ENCODE data around the gene ZBTB11.
"Not testable (repeated sequence)": the region's sequence is repeated elsewhere in the genome, so short reads cannot be mapped to it uniquely, and the experiment has no call there.

The ZBTB11 gene

GRCh38 chr3:101631098-101631796 lies 45.7 kb downstream of the ZBTB11 start:
- Mint-ChIP-seq H3K27me3 (no peaks in the 10 kb centered on the region), H3K27ac (no peak overlapping the region), H3K4me3 (no peak overlapping the region), H3K4me1 (peaks cover 2 to 6% of the 10 kb centered on the region in 2 donors), H3K36me3 (no peaks in the 10 kb centered on the region), H3K9me3 (no peaks in the 10 kb centered on the region)
- no peak for ATAC-seq (replicated peaks)
- no peak for DNase-seq

DNA sequence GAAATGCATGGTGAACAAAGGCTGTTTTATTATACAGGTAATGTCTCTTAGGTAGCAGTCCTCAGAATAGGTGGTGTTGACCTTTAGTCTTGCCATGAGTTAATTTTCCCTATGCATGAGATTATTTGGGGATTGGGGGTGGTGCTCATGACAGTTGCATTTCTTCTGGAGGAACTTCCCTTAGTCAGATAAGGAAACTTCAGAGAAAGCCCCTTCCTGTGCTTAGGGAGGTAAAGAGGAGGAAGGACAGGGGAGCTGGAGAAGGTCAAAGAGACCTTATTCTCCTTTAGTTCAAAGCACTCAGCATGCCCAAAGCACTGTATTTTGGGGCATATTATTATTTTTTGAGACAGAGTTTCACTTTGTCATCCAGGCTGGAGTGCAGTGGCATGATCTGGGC lies 47.7 kb downstream of the ZBTB11 start:
- DNase-seq: no peak
- H3K4me1 Mint-ChIP-seq: peaks cover 2 to 4% of the 10 kb centered on the region in 2 donors
- peaks cover 5% of the 10 kb centered on the region in 2 donors for H3K9me3 Mint-ChIP-seq
- H3K4me3 Mint-ChIP-seq: no peak overlapping the region
- no peaks in the 10 kb centered on the region for H3K27me3 Mint-ChIP-seq
- no peak for ATAC-seq (replicated peaks)
- no peak overlapping the region for H3K27ac Mint-ChIP-seq
- peaks cover 6 to 8% of the 10 kb centered on the region in 2 donors for H3K36me3 Mint-ChIP-seq

- peaks cover 8 to 11% of the 10 kb centered on the region in 2 donors for H3K36me3 Mint-ChIP-seq
- no peaks in the 10 kb centered on the region for H3K27me3 Mint-ChIP-seq
- DNase-seq: no peak
- H3K9me3 Mint-ChIP-seq: peaks cover 5% of the 10 kb centered on the region in 2 donors
- no peak overlapping the region for H3K27ac Mint-ChIP-seq
- ATAC-seq (replicated peaks): no peak
- H3K4me1 Mint-ChIP-seq: peaks cover 2 to 4% of the 10 kb centered on the region in 2 donors
- no peak overlapping the region for H3K4me3 Mint-ChIP-seq
These were observed 51.1 kb downstream of the ZBTB11 start for GRCh38 chr3:101625879-101626278.

DNA sequence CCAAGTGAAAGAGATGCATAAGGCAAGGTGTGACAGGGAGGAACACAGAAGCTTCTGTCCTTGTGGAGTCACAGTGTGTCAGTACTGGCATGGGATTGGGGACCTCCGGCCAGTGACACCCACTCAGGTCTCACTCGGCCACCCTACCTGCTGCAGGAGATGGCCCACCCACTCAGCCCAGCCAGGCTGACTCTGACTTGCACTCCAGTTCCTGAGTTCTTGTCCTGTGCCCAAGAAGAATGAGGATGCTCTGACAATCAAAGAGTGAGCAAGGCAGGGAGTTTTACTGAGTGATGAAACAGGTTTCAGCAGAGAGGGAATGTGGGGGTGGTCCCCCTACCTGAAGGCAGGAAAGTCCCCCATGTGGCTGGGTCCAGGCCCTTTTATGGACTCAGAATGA lies 52.1 kb downstream of the ZBTB11 start:
- H3K27ac Mint-ChIP-seq: no peak overlapping the region
- peaks cover 2 to 4% of the 10 kb centered on the region in 2 donors for H3K4me1 Mint-ChIP-seq
- peaks cover 5% of the 10 kb centered on the region in 2 donors for H3K9me3 Mint-ChIP-seq
- peaks cover 8 to 11% of the 10 kb centered on the region in 2 donors for H3K36me3 Mint-ChIP-seq
- H3K27me3 Mint-ChIP-seq: no peaks in the 10 kb centered on the region
- ATAC-seq (replicated peaks) (no peak), DNase-seq (no peak)
- H3K4me3 Mint-ChIP-seq: no peak overlapping the region

GRCh38 chr3:101623656-101624055 lies 53.3 kb downstream of the ZBTB11 start:
- Mint-ChIP-seq H3K27me3 (no peaks in the 10 kb centered on the region), H3K9me3 (peaks cover 5 to 9% of the 10 kb centered on the region in 2 donors), H3K4me3 (no peak overlapping the region), H3K4me1 (no peaks in the 10 kb centered on the region), H3K27ac (no peak overlapping the region), H3K36me3 (peaks cover 13 to 17% of the 10 kb centered on the region in 2 donors)
- ATAC-seq (replicated peaks): no peak
- no peak for DNase-seq

- Mint-ChIP-seq H3K27ac (no peak overlapping the region), H3K36me3 (peaks cover 7 to 9% of the 10 kb centered on the region in 2 donors), H3K9me3 (peaks cover under 1 to 4% of the 10 kb centered on the region in 2 donors), H3K4me1 (no peaks in the 10 kb centered on the region), H3K27me3 (no peaks in the 10 kb centered on the region), H3K4me3 (no peak overlapping the region)
- ATAC-seq (replicated peaks) (no peak), DNase-seq (no peak)
These were observed 57.2 kb downstream of the ZBTB11 start for GRCh38 chr3:101619734-101620133.

GRCh38 chr3:101618726-101619125 lies 58.2 kb downstream of the ZBTB11 start:
- ATAC-seq (replicated peaks): no peak
- DNase-seq: no peak
- Mint-ChIP-seq H3K27ac (no peak overlapping the region), H3K36me3 (peaks cover 7 to 8% of the 10 kb centered on the region in 2 donors), H3K4me1 (no peaks in the 10 kb centered on the region), H3K9me3 (peaks cover 0 to 3% of the 10 kb centered on the region in 2 donors), H3K4me3 (no peak overlapping the region), H3K27me3 (no peaks in the 10 kb centered on the region)

DNA sequence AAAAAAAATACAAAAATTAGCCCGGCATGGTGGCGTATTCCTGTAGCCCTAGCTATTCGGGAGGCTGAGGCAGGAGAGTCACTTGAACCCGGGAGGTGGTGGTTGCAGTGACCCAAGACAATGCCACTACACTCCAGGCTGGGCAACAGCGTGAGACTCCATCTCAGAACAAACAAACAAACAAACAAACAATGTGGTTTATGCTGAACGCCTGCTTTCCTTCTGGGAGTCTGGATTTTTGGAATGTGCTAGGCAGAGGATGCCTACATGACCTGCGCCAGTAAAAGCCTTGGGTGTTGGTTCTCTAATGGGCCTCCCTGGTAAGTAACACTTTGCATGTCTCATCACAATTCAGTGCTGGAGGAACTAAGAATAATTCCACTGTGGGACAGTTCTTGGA lies 59.5 kb downstream of the ZBTB11 start:
- ATAC-seq (replicated peaks) (no peak), DNase-seq (no peak)
- Mint-ChIP-seq H3K36me3 (peaks cover 5 to 7% of the 10 kb centered on the region in 2 donors), H3K9me3 (peaks cover 0 to 3% of the 10 kb centered on the region in 2 donors), H3K27me3 (no peaks in the 10 kb centered on the region), H3K4me1 (peaks cover 6 to 10% of the 10 kb centered on the region in 2 donors), H3K4me3 (no peak overlapping the region), H3K27ac (no peak overlapping the region)

DNA sequence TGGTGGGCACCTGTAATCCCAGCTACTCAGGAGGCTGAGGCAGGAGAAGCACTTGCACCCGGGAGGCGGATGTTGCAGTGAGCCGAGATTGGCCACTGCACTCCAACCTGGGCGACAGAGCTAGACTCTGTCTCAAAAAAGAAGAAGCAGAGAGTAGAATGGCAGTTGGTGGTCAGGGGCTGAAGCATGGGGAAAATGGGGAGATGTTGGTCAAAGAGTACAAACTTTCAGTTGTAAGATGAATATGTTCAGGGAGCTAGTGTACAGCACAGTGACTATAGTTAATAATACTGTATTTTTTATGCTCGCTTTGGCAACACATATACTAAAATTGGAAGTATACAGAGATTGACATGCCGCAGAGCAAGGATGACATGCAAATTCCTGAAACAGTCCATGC lies 61.4 kb downstream of the ZBTB11 start:
- Mint-ChIP-seq H3K4me3 (no peak overlapping the region), H3K9me3 (peaks cover 0 to 3% of the 10 kb centered on the region in 2 donors), H3K36me3 (peaks cover 5% of the 10 kb centered on the region in 2 donors), H3K4me1 (peaks cover 6 to 10% of the 10 kb centered on the region in 2 donors), H3K27ac (peak overlapping the region; percentile 56), H3K27me3 (no peaks in the 10 kb centered on the region)
- no peak for DNase-seq
- no peak for ATAC-seq (replicated peaks)

DNA sequence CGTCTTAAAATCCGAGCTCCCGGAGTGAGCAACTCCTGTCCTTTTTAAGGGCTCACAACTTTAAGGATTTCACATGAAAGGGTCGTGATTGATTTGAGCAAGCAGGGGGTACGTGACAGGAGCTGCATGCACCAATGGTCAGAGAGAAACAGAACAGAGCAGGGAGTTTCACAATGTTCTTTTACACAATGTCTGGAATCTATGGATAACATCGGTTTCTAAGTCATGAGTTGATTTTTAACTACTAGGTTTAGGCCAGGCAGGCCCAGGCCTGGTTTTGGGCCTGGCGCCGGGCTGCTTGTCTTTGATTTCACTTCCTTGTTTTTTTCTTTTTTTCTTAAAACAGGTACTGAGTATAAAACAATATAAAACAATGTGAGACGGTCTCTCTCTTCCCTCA lies 63.9 kb downstream of the ZBTB11 start:
- not testable (repeated sequence) for H3K4me3 Mint-ChIP-seq; H3K9me3 Mint-ChIP-seq; H3K36me3 Mint-ChIP-seq; H3K4me1 Mint-ChIP-seq; H3K27me3 Mint-ChIP-seq; DNase-seq; ATAC-seq (replicated peaks)
- H3K27ac Mint-ChIP-seq: peak overlapping the region; percentile 56

DNA sequence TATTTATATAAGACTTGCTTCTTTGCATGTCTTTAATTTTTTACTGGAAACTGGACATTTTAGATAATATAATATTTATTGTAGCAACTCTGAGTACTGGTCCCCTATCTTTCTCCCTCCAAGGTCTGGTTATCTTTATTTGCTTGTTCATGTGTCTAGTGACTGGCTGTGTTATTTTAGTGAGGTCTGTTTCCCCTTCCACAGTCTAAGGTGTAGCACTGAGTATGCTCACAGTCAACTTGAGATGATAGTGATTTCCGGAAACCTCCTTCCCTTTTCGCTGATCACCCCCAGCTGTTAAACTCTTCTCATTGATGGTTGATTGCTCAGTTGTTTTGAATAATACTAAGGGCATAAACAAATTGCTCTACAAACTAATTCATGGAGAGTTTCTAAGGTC lies 65.9 kb downstream of the ZBTB11 start:
- peaks cover 6 to 10% of the 10 kb centered on the region in 2 donors for H3K4me1 Mint-ChIP-seq
- no peak overlapping the region for H3K4me3 Mint-ChIP-seq
- DNase-seq (no peak), ATAC-seq (replicated peaks) (no peak)
- H3K27me3 Mint-ChIP-seq: no peaks in the 10 kb centered on the region
- no peak overlapping the region for H3K27ac Mint-ChIP-seq
- H3K36me3 Mint-ChIP-seq: no peaks in the 10 kb centered on the region
- H3K9me3 Mint-ChIP-seq: no peaks in the 10 kb centered on the region

GRCh38 chr3:101605398-101605797 lies 71.5 kb downstream of the ZBTB11 start:
- not testable (repeated sequence) for H3K4me3 Mint-ChIP-seq; H3K27ac Mint-ChIP-seq; DNase-seq; H3K27me3 Mint-ChIP-seq; ATAC-seq (replicated peaks); H3K9me3 Mint-ChIP-seq; H3K4me1 Mint-ChIP-seq
- peaks cover 5 to 17% of the 10 kb centered on the region in 2 donors for H3K36me3 Mint-ChIP-seq

DNA sequence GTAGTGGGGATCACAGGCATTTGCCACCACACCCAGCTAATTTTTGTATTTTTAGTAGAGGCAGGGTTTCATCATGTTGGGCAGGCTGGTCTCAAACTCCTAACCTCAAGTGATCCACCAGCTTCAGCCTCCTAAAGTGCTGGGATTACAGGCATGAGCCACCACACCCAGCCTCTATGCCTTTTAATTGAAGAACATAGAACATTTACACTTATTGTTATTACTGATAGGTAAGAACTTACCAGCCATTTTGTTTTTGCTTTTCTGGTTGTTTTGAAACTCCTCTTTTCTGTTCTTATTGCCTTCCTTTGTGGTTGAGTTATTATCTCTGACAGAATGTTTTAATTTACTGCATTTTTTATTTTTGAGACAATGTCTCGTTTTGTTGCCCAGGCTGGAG lies 73.7 kb downstream of the ZBTB11 start:
- H3K36me3 Mint-ChIP-seq: peaks cover 7 to 28% of the 10 kb centered on the region in 2 donors
- no peak for ATAC-seq (replicated peaks)
- DNase-seq: no peak
- H3K4me1 Mint-ChIP-seq: no peaks in the 10 kb centered on the region
- no peaks in the 10 kb centered on the region for H3K27me3 Mint-ChIP-seq
- H3K27ac Mint-ChIP-seq: no peak overlapping the region
- H3K4me3 Mint-ChIP-seq: no peak overlapping the region
- H3K9me3 Mint-ChIP-seq: no peaks in the 10 kb centered on the region

- Mint-ChIP-seq H3K4me1 (no peaks in the 10 kb centered on the region), H3K27me3 (no peaks in the 10 kb centered on the region), H3K9me3 (no peaks in the 10 kb centered on the region), H3K4me3 (no peak overlapping the region), H3K36me3 (peaks cover 7 to 28% of the 10 kb centered on the region in 2 donors), H3K27ac (no peak overlapping the region)
- DNase-seq (no peak), ATAC-seq (replicated peaks) (no peak)
These were observed 74.2 kb downstream of the ZBTB11 start for GRCh38 chr3:101602731-101603130.

Measured in stimulated activated naive B cell treated with anti-CD40 and anti-IgM and Interleukin-4, amounts not matched to agents 10 μg/mL and 1 μg/mL and 100 μg/mL, for 72 hours (primary cell).